Trophoblast cell (in vitro differentiated cells and primary cell): ENCODE data around the gene ENAH.

ENCODE experiments used
- DNase-seq, 2 donors: peaks; one replicate each; pipeline ENCODE4 v3.0.0-alpha.2; 2016
- H2AFZ ChIP-seq: 2 replicates; pipeline ENCODE4 v1.6.1; 2013; ENCODE audit warnings: low read length, moderate library complexity, mild to moderate bottlenecking; ENCODE audit not compliant: insufficient read depth, poor library complexity
- H2AK5ac ChIP-seq: 2 replicates; pipeline ENCODE4 v1.6.1; 2013; ENCODE audit warnings: mild to moderate bottlenecking, low read length
- H2BK120ac ChIP-seq: 2 replicates; pipeline ENCODE4 v1.6.1; 2013; ENCODE audit warnings: low read length, mild to moderate bottlenecking, moderate library complexity; ENCODE audit not compliant: insufficient read depth, poor library complexity
- H2BK12ac ChIP-seq: 2 replicates; pipeline ENCODE4 v1.6.1; 2013; ENCODE audit warnings: mild to moderate bottlenecking, low read length, moderate library complexity
- H2BK5ac ChIP-seq: 2 replicates; pipeline ENCODE4 v1.6.1; 2013; ENCODE audit warnings: low read length, low read depth, moderate library complexity, mild to moderate bottlenecking; ENCODE audit not compliant: poor library complexity
- H3K14ac ChIP-seq: 2 replicates; pipeline ENCODE4 v1.6.1; 2013; ENCODE audit warnings: mild to moderate bottlenecking, low read length
- H3K18ac ChIP-seq: 2 replicates; pipeline ENCODE4 v1.6.1; 2013; ENCODE audit warnings: mild to moderate bottlenecking, low read length
- H3K23ac ChIP-seq: 2 replicates; pipeline ENCODE4 v1.6.1; 2013; ENCODE audit warnings: low read length
- H3K27ac ChIP-seq: 2 replicates; pipeline ENCODE4 v1.5.1; 2013; ENCODE audit warnings: low read depth, mild to moderate bottlenecking, inconsistent platforms, low read length, moderate library complexity
- H3K27me3 ChIP-seq: 2 replicates; pipeline ENCODE4 v1.6.1; 2013; ENCODE audit warnings: inconsistent platforms, mild to moderate bottlenecking, low read length, moderate library complexity; ENCODE audit not compliant: insufficient read depth
- H3K36me3 ChIP-seq, 2 experiments: 1 replicate in 1 of 2; 2 replicates in 1 of 2; pipeline ENCODE4 v1.6.1; 2013; ENCODE audit warnings: low read length in 2 of 2, mild to moderate bottlenecking in 2 of 2, moderate library complexity in 1 of 2; ENCODE audit not compliant: insufficient read depth in 2 of 2, control insufficient read depth in 1 of 2
- H3K4ac ChIP-seq: 2 replicates; pipeline ENCODE4 v1.6.1; 2013; ENCODE audit warnings: low read depth, mild to moderate bottlenecking, low read length, moderate library complexity
- H3K4me1 ChIP-seq, 2 experiments: 1 replicate in 1 of 2; 2 replicates in 1 of 2; pipeline ENCODE4 v1.6.1; 2013; ENCODE audit warnings: low read length in 2 of 2, mild to moderate bottlenecking in 2 of 2, moderate library complexity in 1 of 2; ENCODE audit not compliant: insufficient read depth in 2 of 2, control insufficient read depth in 1 of 2
- H3K4me2 ChIP-seq: 2 replicates; pipeline ENCODE4 v1.6.1; 2013; ENCODE audit warnings: inconsistent platforms, mild to moderate bottlenecking, low read length, moderate library complexity
- H3K4me3 ChIP-seq: 2 replicates; pipeline ENCODE4 v1.5.1; 2013; ENCODE audit warnings: mild to moderate bottlenecking, low read depth, low read length, inconsistent platforms
- H3K79me1 ChIP-seq: one replicate; pipeline ENCODE4 v1.6.1; 2013; ENCODE audit warnings: low read length
- H3K79me2 ChIP-seq: 2 replicates; pipeline ENCODE4 v1.6.1; 2013; ENCODE audit warnings: low read length, mild to moderate bottlenecking; ENCODE audit not compliant: control insufficient read depth, insufficient read depth, poor library complexity
- H3K9ac ChIP-seq: 2 replicates; pipeline ENCODE4 v1.6.1; 2013; ENCODE audit warnings: mild to moderate bottlenecking, low read length
- H3K9me3 ChIP-seq: 2 replicates; pipeline ENCODE4 v1.6.1; 2013; ENCODE audit warnings: low read depth, mild to moderate bottlenecking, control low read depth, inconsistent platforms, low read length; ENCODE audit not compliant: insufficient read depth
- H4K12ac ChIP-seq: 2 replicates; pipeline ENCODE4 v1.6.1; 2013; ENCODE audit warnings: low read depth, mild to moderate bottlenecking, low read length, moderate library complexity
- H4K8ac ChIP-seq: 2 replicates; pipeline ENCODE4 v1.6.1; 2013; ENCODE audit warnings: low read depth, mild to moderate bottlenecking, low read length, moderate library complexity
- H4K91ac ChIP-seq: one replicate; pipeline ENCODE4 v1.6.1; 2013; ENCODE audit warnings: low read depth, mild to moderate bottlenecking, low read length, moderate library complexity
- WGBS: extraction: QIAGEN DNeasy Blood & Tissue Kit; methylation state at CpG from one replicate; pipeline ENCODE4 v1.1.7; 2013; ENCODE audit warnings: missing lambda C conversion rate; ENCODE audit not compliant: insufficient read length, insufficient coverage; ENCODE audit errors: extremely low coverage; 5-methylcytosine and 5-hydroxymethylcytosine counted together

Gene ENAH

DNA sequence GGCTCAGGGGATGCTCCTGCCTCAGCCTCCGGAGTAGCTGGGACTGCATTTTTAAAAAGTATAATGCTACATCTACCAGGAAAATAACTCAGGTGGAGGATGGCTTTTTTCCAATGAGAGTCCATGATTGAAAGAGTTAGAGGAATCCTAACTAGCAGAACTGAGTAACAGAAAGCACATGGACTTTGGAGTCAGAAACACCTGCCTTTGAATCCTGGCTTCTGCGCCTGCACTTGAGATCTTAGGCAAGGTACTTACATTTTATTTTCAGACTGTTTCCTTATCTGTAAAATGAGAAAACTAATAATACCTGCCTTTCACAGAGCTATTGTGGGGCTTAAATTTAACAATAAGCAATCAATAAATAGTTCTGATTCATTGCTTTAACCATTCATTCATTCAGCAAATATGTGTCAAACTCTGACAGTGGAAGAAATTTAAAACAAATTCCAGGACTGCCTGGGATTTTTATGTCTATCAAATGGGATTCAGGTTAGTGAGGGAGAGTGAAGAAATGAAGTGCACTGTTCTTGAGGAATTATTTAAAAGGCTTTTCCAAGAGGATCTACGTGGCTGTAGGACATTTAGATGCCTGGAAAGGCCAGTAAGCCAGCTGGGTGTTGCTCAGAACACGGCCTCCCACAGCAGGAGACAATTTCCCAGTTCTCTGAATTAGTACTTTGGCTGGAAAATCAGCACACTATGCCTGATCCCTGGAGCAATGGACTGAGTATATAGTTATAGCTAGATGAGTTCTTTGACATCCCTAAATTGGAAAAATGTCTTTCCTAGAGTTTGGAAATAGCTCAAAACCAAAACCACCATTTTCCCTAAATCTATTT is 212.3 kb downstream of the ENAH start:
- H2BK120ac ChIP-seq: no peak overlapping the region
- no CpG with 5 or more reads among the region's 4 CpGs for WGBS
- H4K12ac ChIP-seq: no peak overlapping the region
- H3K27me3 ChIP-seq: no peaks in the 10 kb centered on the region
- H3K14ac ChIP-seq: no peak overlapping the region
- H2AK5ac ChIP-seq: no peak overlapping the region
- no peaks in the 10 kb centered on the region for H3K79me2 ChIP-seq
- H2BK12ac ChIP-seq: no peak overlapping the region
- no peak for DNase-seq
- no peak overlapping the region for H3K9ac ChIP-seq
- H3K4ac ChIP-seq: no peak overlapping the region
- peaks cover 1% of the 10 kb centered on the region in 2 experiments for H3K4me1 ChIP-seq
- no peak overlapping the region for H3K23ac ChIP-seq
- H3K79me1 ChIP-seq: no peaks in the 10 kb centered on the region
- H3K27ac ChIP-seq: no peak overlapping the region
- H3K4me2 ChIP-seq: no peak overlapping the region
- no peak overlapping the region for H3K18ac ChIP-seq
- H4K8ac ChIP-seq: no peak overlapping the region
- H4K91ac ChIP-seq: no peak overlapping the region
- H2BK5ac ChIP-seq: no peak overlapping the region
- no peak overlapping the region for H3K4me3 ChIP-seq
- H2AFZ ChIP-seq: no peak overlapping the region
- H3K9me3 ChIP-seq: no peaks in the 10 kb centered on the region
- no peaks in the 10 kb centered on the region for H3K36me3 ChIP-seq

DNA sequence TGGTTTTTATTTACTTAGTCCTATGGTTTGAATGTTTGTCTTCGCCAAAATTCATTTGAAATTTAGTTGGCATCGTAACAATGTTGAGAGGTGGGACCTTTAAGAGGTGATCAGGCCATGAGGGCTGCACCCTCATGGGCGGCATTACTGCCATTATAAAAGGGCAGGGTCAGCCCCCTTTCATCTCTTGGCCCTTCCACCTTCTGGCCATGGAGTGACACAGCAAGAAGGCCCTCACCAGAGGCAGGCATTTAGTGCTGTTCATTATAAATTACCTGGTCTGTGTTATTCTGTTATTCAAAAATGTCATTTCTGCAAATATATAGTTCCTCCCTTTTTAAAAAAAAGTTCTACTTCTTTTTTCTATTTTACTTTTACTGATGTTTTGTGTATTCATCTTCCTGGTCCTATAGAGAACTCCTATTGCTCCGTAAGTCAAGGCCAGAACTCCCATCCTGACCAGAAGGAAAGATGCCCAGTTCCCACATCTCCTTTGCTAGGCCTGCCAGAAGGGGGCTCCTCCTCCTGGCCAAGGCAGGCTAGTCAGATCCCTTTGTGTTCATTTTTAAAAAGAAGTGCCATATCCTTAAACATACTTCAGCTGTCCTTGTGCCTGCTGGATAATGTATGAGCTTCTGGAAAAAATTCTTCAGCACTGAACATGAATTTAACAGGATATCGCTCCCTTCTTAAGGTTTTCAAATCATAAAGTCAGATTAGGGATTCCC is 215.0 kb downstream of the ENAH start:
- no peak overlapping the region for H3K4me2 ChIP-seq
- H3K23ac ChIP-seq: no peak overlapping the region
- H3K18ac ChIP-seq: no peak overlapping the region
- no peaks in the 10 kb centered on the region for H3K4me1 ChIP-seq
- no peak overlapping the region for H2BK120ac ChIP-seq
- H2AFZ ChIP-seq: no peak overlapping the region
- no peaks in the 10 kb centered on the region for H3K27me3 ChIP-seq
- no peak overlapping the region for H2AK5ac ChIP-seq
- no peak overlapping the region for H4K12ac ChIP-seq
- no peak overlapping the region for H3K4me3 ChIP-seq
- H3K79me1 ChIP-seq: no peaks in the 10 kb centered on the region
- H3K14ac ChIP-seq: no peak overlapping the region
- no peak for DNase-seq
- H3K79me2 ChIP-seq: no peaks in the 10 kb centered on the region
- H3K4ac ChIP-seq: no peak overlapping the region
- no peak overlapping the region for H4K8ac ChIP-seq
- WGBS: no CpG with 5 or more reads among the region's 5 CpGs
- H3K36me3 ChIP-seq: no peaks in the 10 kb centered on the region
- H3K9ac ChIP-seq: no peak overlapping the region
- H2BK12ac ChIP-seq: no peak overlapping the region
- H3K9me3 ChIP-seq: peaks cover 1% of the 10 kb centered on the region
- no peak overlapping the region for H3K27ac ChIP-seq
- H2BK5ac ChIP-seq: no peak overlapping the region
- no peak overlapping the region for H4K91ac ChIP-seq
